ENCODE results near the gene HOXB7.

The HOXB7 gene

DNA sequence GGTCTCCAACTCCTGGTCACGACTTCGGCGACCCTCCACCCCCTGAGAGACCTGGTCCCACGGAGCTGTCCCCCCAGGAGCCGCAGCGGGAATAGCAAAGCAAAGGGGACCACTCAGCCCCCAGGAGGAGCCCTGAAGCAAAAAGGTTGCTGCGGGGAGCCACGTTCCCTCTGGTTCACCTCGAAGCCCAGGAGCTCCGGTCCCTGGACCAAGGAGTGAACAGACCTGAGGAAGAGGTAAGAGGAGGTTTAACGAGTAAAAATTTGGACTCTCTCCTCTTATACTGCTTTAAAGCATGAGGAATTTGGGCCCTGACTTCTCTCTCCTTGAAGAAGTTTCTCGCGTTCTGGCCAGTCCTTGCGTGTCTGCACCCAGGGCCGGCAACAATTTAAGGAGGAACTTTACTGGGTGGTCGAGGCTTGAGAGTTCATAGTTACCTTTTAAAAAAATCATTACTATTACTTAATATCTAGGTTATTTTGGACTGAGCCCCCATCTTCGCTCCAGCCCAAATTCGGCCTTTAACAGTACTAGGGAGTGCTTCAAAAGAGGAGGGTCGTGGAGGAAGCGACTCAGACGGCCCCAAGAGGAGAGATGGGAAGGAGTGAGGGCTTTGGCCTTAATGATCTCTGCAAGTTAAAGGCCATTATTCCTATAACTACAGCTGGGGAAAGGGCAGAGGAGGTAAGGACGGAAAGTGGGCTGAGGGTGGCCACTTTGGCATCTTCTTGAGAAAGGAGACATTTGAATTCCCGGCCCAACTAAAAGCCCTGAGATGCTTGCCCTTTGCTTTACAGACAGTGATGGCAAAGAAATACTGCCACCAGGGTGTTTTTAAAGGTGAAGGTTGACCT, 32.3 kb upstream of the HOXB7 start:
- Histone ChIP-seq H3K9me3 (replicated peaks; ENCODE audit: low read length) (no peaks in the 10 kb centered on the region), H3K36me3 (ENCODE audit: insufficient read depth, low read length) (no peaks in the 10 kb centered on the region), H3K27me3 (ENCODE audit: control insufficient read depth, insufficient read depth, low read length) (peaks cover 97% of the 10 kb centered on the region), H3K4me1 (ENCODE audit: control insufficient read depth, insufficient read depth, low read length) (peaks cover 4% of the 10 kb centered on the region), H3K4me2 (ENCODE audit: low read length) (no peak overlapping the region), H3K4me3 (ENCODE audit: low read length) (no peak overlapping the region), H3K9ac (ENCODE audit: low read depth, low read length) (no peak overlapping the region)

DNA sequence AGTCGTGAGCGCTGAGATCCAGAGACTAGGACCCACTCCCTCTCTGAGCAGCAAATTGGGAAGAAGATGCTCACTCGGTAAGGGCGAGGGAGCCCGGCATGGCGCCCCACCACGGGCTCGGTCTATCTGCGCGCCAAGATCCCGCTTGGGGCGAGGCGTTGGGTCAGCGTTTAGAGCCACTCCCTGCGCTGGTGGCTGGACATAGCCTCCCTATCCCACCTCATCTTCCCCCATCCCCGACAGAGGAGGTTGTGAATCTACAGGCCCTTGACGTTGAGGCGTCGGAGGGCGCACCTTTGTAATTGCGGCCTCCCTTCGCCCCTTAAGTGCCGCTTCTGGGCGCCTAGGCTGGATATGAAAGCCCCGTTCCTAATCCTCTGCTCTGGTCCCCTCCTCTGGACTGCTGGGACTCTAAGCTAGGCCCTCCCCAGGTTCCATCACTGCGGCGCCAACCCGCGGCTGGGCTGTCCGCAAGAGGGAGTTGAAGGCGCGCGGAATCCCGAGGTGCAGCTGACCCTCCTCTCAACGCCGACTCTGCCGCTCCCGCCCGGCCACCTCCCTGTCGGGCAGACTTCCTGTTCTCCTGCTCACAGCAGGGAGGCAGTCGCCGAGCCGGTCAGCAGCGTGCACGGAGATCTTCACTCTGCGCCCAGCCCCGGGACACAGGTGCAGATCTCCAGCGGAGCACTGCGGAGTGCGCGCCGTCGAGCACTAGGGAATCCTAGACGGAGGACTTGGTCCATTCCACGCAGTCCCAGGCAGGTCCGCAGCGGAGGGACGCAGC, 31.4 kb upstream of the HOXB7 start:
- no peak overlapping the region for H3K4me2 ChIP-seq (ENCODE audit: low read length)
- H3K4me1 ChIP-seq (ENCODE audit: control insufficient read depth, insufficient read depth, low read length): no peaks in the 10 kb centered on the region
- no peak overlapping the region for H3K4me3 ChIP-seq (ENCODE audit: low read length)
- H3K36me3 ChIP-seq (ENCODE audit: insufficient read depth, low read length): no peaks in the 10 kb centered on the region
- H3K27me3 ChIP-seq (ENCODE audit: control insufficient read depth, insufficient read depth, low read length): peaks cover 97% of the 10 kb centered on the region
- H3K9ac ChIP-seq (ENCODE audit: low read depth, low read length): no peak overlapping the region
- no peaks in the 10 kb centered on the region for H3K9me3 ChIP-seq (replicated peaks; ENCODE audit: low read length)

DNA sequence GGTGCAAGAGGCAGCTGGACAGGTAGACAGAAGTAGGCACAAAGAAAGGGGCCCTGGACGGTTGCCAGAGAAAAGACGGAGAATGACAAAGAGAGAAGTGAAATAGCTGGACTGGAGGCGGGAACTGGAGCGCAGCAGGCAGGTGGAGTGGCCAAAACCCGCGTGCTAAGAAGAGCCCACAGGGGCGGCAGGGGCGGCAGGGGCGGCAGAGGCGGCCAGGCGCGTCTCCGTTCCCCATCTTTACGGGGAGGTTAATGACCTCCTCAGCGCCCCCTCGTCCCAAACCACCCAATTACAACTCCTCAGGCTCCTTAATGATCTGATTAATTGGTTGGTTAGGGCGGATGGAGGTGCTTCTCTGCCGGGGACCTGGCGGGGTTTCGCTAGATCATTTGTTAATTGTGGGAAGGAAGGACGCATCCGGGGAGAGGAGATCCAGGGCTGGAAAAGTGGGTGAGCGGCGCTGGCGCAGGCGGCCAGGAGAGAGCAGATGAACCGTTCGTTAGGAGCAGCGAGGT, 30.8 kb upstream of the HOXB7 start:
- Histone ChIP-seq H3K27me3 (ENCODE audit: control insufficient read depth, insufficient read depth, low read length) (peaks cover 99% of the 10 kb centered on the region), H3K9me3 (replicated peaks; ENCODE audit: low read length) (no peaks in the 10 kb centered on the region), H3K9ac (ENCODE audit: low read depth, low read length) (no peak overlapping the region), H3K4me3 (ENCODE audit: low read length) (no peak overlapping the region), H3K4me2 (ENCODE audit: low read length) (no peak overlapping the region), H3K4me1 (ENCODE audit: control insufficient read depth, insufficient read depth, low read length) (no peaks in the 10 kb centered on the region), H3K36me3 (ENCODE audit: insufficient read depth, low read length) (no peaks in the 10 kb centered on the region)

DNA sequence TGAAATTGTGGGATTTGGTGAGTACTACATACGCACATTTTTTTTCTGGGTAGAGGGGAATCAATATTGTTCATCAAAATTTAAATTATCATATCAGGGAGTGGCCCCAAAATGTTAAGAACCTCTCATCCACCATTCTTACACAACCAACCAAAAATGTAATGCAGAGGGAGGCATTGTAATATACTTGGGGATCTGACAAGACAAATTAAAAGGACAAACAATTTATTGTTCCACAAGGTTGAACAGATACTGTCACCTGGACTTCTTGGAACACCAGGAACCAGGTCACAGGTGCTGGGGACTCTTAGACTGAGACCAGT, 30.0 kb upstream of the HOXB7 start:
- Histone ChIP-seq H3K27me3 (ENCODE audit: control insufficient read depth, insufficient read depth, low read length) (peaks cover 98% of the 10 kb centered on the region), H3K4me3 (ENCODE audit: low read length) (no peak overlapping the region), H3K36me3 (ENCODE audit: insufficient read depth, low read length) (no peaks in the 10 kb centered on the region), H3K4me2 (ENCODE audit: low read length) (no peak overlapping the region), H3K9ac (ENCODE audit: low read depth, low read length) (no peak overlapping the region), H3K4me1 (ENCODE audit: control insufficient read depth, insufficient read depth, low read length) (no peaks in the 10 kb centered on the region), H3K9me3 (replicated peaks; ENCODE audit: low read length) (no peaks in the 10 kb centered on the region)

DNA sequence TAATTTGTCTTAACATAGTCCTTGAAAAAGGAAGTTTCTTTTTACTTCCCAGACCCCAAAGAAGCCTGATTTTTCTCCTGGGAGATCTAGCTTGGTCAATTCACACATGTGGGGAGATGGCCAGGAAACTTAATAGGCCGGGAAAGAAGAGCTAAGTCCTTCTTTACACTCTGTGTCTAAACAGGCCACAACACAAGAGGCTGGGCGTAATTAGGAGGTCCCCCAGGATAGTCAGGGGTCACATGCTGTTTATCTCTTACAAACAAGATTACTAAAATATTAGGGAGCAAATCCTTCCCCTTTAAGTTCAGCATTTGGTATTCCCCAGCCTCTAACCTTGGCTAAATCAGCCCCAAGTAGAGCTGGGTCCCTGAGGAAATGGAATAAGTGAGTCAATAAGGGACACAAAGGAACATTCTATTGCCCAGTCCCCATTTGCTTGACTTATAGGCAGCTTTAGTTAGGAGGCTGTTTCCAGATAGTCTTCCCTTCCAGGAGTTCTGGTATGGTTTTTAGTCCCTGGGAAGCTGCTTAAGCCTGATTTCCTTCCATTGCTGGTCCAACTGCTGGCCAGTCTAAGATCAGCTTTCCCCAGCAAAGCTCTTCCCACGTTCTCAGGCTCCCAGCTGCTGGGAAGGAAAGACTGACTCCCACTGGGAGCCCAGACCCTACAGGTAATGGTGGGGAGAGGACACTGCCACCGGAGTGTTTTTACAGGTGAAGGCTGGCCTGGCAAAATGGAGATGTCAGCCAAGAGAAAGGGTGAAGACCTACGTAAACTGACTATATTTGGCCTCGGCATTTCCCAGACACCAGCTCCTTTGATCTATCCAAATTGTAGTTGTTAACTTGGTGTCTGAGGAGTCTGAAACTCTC, 29.4 kb upstream of the HOXB7 start:
- no peak overlapping the region for H3K4me3 ChIP-seq (ENCODE audit: low read length)
- no peaks in the 10 kb centered on the region for H3K4me1 ChIP-seq (ENCODE audit: control insufficient read depth, insufficient read depth, low read length)
- peaks cover 98% of the 10 kb centered on the region for H3K27me3 ChIP-seq (ENCODE audit: control insufficient read depth, insufficient read depth, low read length)
- no peaks in the 10 kb centered on the region for H3K9me3 ChIP-seq (replicated peaks; ENCODE audit: low read length)
- H3K4me2 ChIP-seq (ENCODE audit: low read length): no peak overlapping the region
- no peaks in the 10 kb centered on the region for H3K36me3 ChIP-seq (ENCODE audit: insufficient read depth, low read length)
- no peak overlapping the region for H3K9ac ChIP-seq (ENCODE audit: low read depth, low read length)

DNA sequence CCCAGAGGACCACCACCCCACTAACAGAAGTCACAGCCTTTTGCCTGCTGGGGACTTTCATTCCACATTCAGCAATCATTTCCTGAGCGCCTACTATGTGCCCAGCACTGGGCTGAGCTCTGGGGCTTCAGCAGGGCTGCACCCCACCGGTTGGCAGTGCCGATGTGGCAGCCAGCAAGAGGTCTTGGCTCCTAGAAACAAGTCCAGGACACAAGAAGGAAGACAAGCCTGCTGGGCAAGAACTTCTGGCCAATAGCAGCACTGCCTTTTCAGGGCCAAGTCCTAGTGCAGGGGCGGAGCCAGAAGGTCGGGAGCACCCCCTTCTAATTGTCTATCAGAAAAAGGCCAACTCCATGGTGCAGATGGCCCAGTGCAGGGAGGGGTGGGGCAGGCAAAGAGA, 28.3 kb upstream of the HOXB7 start:
- no peaks in the 10 kb centered on the region for H3K36me3 ChIP-seq (ENCODE audit: insufficient read depth, low read length)
- peaks cover 98% of the 10 kb centered on the region for H3K27me3 ChIP-seq (ENCODE audit: control insufficient read depth, insufficient read depth, low read length)
- H3K9ac ChIP-seq (ENCODE audit: low read depth, low read length): no peak overlapping the region
- no peak overlapping the region for H3K4me3 ChIP-seq (ENCODE audit: low read length)
- H3K9me3 ChIP-seq (replicated peaks; ENCODE audit: low read length): no peaks in the 10 kb centered on the region
- H3K4me2 ChIP-seq (ENCODE audit: low read length): no peak overlapping the region
- H3K4me1 ChIP-seq (ENCODE audit: control insufficient read depth, insufficient read depth, low read length): no peaks in the 10 kb centered on the region

DNA sequence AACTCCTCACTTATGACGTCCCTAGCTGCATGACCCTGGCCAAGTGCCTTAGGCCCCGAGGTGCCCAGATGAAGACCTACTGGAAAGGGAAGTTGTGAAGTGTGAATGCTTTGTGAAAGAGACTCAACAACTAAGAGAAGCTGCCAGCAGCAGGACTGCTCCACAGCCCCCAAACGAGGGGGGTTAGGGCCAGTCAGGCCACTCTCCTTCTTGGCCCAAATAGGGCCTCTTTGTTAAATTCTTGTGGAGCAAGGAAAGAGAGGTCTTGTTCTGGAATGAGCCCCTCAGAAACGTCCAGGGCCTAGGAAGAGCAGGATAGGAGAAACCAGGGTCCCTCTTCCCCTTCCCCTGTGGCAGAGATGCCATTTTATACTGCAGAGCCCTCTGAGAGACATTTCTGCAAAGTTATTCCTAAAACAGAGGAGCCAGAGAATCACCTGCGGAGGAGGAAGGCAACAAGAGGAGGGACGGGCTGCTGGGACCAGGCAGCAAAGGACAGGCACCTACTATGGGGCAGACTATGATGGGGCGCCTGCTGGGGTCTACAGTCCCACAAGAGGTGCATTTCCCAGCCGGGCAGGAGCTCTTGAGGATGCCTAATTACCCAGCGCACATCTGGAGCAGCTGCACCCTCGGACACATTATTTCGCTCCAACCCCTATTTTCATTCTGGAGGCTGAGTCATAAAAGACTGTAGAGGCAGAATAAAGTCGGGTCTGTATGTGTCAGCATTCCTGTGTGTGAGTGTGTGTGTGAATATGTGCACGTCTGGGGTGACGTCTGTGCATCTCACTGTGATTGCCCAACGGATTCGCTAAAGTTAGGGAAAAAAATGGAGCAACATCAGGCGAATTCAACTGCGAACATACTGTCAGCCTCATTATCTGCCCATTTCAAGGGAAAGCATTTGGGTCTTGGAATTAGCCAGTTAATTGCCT, 26.8 kb upstream of the HOXB7 start:
- H3K9me3 ChIP-seq (replicated peaks; ENCODE audit: low read length): no peaks in the 10 kb centered on the region
- no peaks in the 10 kb centered on the region for H3K36me3 ChIP-seq (ENCODE audit: insufficient read depth, low read length)
- H3K9ac ChIP-seq (ENCODE audit: low read depth, low read length): no peak overlapping the region
- no peak overlapping the region for H3K4me2 ChIP-seq (ENCODE audit: low read length)
- H3K4me1 ChIP-seq (ENCODE audit: control insufficient read depth, insufficient read depth, low read length): no peaks in the 10 kb centered on the region
- no peak overlapping the region for H3K4me3 ChIP-seq (ENCODE audit: low read length)
- peaks cover 96% of the 10 kb centered on the region for H3K27me3 ChIP-seq (ENCODE audit: control insufficient read depth, insufficient read depth, low read length)

DNA sequence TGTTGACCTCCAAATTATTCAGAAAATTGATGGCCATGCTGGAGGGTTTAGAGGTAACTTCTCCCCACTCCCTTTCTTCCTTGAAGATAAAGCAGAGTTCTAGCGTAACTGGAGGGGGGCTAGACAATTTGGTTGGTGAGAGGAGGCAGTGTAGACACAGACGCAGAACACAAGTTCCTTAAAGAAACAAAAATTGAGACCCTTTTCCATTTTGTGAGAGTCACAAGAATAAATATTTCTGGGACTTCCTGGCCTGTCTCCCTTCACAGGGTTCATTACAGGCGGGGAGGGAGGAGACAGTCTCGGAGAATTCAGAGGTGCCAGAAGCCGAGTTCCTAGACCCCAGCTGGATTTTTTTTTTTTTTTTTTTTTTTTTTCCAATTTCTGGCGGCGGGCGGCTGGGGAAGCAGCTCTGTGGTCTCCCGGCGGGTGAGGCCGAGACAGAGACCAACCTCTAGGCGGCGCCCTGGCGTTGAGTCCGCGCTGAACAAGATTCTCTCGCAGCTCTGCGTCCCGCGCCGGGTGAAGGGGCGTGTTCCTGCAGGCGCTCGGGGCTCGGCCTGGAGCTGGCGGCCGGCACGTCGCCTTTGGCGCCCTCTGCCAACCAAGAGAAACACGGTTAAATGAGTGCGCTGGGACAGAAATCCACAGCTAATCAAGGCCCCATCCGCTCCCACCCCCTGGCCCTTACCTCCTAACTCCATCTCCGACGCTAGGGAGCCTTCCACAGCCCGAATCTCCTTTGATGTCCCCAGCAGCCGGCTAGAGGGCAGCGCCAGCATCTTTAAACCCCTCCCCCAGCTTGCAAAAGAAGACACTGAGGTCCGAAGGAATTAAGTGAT, 25.6 kb upstream of the HOXB7 start:
- Histone ChIP-seq H3K9me3 (replicated peaks; ENCODE audit: low read length) (no peaks in the 10 kb centered on the region), H3K4me1 (ENCODE audit: control insufficient read depth, insufficient read depth, low read length) (no peaks in the 10 kb centered on the region), H3K27me3 (ENCODE audit: control insufficient read depth, insufficient read depth, low read length) (peaks cover 96% of the 10 kb centered on the region), H3K36me3 (ENCODE audit: insufficient read depth, low read length) (no peaks in the 10 kb centered on the region), H3K9ac (ENCODE audit: low read depth, low read length) (no peak overlapping the region), H3K4me2 (ENCODE audit: low read length) (no peak overlapping the region), H3K4me3 (ENCODE audit: low read length) (no peak overlapping the region)

DNA sequence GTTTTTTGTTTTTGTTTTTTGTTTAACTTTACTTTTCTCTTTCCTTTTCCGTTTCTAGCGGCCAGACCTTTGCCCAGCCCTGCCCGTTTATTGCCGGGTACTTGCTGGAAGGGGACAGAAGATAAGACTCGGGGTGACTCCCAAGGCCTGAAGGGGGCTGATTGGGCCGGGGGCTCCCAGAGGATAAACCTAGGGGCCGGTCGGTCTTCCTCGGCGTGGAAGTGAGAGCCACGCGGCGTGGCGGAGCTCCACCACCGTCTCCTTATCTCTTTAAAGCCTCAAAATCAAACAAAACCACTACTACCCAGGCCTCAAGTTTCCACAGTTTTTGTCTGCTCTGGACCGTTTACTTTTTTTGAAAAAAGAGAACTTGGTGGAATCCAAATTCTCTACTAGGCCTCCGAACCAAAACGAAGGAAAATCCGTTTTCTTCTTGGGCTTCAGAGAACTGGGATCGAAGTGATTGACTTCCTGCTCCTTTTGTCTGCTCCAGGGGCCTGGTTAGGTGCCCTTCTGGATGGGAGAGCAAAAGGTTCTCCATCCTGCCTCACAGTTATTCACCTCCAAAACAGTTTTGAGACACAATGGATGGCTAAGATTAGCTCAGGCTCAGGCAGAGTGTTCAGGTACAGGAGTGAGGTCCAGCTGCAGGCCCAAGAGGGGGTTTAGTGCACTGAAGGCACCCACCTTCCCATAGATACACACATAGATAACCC, 23.8 kb upstream of the HOXB7 start:
- H3K4me3 ChIP-seq (ENCODE audit: low read length): no peak overlapping the region
- H3K9ac ChIP-seq (ENCODE audit: low read depth, low read length): no peak overlapping the region
- no peaks in the 10 kb centered on the region for H3K36me3 ChIP-seq (ENCODE audit: insufficient read depth, low read length)
- H3K27me3 ChIP-seq (ENCODE audit: control insufficient read depth, insufficient read depth, low read length): peaks cover 96% of the 10 kb centered on the region
- no peaks in the 10 kb centered on the region for H3K9me3 ChIP-seq (replicated peaks; ENCODE audit: low read length)
- no peaks in the 10 kb centered on the region for H3K4me1 ChIP-seq (ENCODE audit: control insufficient read depth, insufficient read depth, low read length)
- H3K4me2 ChIP-seq (ENCODE audit: low read length): no peak overlapping the region
